NK-92 treated with Interleukin-12 subunit alpha and Interleukin-12 subunit beta, amount 100 ng/mL, for 24 hours (cell line): ENCODE measurements around the gene DACT2.
"Not testable (repeated sequence)": the region's sequence is repeated elsewhere in the genome, so short reads cannot be mapped to it uniquely, and the experiment has no call there.

ENCODE experiments used
- DNase-seq: peaks from one replicate; lab custom pipeline; 2025; lab: John Stamatoyannopoulos, UW

Gene DACT2, protein sequence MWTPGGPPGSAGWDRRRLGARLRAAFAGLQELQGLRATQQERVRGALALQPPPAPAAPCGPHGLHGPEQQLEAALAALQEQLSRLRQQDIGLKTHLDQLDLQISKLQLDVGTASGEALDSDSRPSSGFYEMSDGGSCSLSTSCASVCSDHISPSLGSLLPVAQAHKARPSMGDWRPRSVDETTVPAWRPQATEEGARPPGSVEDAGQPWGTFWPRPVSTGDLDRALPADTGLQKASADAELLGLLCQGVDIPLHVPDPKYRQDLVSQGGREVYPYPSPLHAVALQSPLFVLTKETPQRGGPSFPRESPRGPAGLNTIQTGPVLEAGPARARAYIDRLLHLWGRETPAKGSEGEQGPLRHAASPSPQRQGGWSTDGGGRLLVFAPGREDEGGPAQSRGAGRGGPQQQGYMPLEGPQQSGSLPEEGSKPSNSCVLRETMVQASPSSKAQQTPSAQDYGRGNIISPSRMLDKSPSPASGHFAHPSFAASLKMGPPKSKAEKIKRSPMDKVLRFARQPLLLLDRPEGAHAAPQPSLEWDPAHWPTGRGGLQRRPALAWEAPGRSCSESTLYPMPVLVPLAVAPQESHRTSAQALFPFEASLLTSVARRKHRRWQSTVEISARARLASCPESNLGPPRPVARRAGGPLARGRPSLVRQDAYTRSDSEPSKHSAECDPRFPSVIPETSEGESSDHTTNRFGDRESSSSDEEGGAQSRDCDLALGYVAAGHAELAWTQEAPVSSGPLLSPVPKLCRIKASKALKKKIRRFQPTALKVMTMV

DNA sequence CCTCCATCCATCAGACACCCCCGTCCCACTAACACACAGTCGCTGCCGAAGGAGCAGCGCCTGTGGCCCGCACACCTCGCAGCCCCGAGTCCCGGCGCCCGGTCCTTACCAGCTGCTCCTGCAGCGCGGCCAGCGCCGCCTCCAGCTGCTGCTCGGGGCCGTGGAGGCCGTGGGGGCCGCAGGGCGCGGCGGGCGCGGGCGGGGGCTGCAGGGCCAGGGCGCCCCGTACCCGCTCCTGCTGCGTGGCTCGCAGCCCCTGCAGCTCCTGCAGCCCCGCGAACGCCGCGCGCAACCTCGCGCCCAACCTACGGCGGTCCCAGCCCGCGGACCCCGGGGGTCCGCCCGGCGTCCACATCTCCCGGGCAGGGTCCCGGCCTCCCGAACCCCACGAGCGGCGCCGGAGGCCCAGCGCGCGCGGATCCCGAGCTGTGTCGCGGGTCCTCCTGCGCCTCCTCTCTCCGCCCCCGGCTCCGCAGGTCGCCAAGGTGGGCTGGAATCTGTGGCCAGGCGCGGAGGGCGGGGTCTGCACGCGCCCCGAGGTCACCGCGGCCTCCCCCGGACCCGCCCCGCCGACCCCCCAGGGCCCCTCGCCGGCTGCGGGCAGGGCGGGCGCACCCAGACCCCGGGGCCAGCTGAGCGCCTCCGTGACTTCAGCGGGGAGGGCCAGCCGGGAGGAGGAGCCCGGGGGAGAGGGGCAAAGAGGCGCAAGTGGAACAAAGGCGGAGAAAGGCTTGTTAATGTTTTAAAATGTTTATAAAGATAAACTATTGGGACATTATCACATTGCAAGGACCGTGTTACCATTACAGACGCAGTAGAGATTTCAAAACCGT, at the start of gene DACT2:
TSS of gene DACT2 (minus strand) at position 499 of the 833 bp plus-strand sequence. CDS start at position 355, 144 bp downstream.
- DNase-seq = no peak

DNA sequence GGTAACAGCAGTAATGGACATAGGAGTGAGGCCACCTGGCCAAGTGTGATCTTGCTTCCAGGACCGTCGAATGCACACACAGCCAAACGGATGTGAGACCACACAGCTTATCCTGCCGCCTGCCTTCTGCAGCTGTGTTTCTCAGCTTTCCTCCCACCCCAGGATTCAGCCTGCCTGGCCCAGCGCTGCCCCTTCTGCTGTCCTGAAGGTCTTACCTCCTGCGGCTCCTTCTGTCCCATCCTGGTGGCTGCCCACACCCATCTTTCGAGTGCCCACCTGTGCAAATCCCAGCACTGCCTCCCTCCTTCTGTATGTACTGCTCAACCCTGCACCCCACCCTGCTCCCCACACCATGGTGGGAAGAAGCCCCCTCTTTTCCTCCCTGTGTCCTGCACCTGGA, 49.4 kb upstream of the DACT2 start:
- no peak for DNase-seq

DNA sequence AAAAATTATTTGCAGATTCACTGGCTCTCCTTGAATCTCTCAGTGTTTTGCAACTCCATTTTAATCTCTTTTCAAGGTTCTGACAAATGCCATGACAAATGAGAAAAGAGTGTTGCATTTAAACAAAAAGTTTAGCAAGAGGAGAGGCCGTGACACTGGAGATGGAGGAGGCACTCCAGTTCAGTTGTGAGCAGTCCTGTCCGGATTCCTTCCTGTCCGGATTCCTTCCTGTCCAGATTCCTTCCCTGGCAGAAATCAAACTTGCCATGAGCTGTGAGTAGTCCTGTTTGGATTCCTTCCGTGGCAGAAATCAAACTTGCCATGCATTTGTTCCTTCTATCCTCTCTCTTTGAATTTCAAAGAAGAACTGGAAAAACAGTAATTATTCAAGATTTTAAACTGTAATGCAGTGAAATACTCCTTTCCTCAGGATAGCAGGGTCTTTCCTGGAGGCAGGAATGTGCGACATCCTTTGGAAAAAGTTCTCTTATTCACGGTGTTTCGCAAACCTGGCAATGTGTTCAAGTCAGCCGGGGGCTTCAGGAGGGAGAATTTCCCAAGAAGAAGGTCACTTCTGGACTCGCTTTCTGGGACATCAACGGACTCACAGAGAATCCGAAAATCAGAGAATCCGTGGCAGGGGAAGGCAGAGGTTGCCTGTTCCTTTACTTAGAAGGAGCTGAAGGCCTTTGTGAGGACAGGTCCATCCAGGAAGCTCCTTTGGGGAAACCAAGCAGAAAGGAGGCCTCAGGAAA, 48.7 kb upstream of the DACT2 start:
- DNase-seq = no peak

DNA sequence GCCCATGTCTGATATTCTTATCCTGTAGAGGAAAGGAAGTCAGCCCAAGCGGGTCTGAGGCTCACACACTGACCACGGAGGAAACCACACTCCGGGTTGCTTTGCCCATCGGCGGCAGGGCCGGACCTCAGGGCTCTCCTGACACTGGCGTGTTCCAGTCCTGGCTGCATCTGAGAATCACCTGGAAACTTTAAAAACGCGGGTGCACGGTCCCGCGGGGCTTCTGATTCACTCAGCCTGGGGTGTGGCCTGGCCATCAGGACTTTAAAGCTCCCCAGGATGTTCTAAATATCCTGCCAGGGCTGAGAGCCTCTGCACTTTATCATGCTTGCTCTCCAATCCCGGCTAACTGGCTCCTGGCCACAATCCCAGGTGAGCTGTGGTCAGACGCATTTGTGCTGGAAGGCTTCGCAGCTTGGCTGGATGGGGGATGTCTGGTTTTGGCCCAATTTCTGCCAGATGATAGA, 47.7 kb upstream of the DACT2 start:
- no peak for DNase-seq

DNA sequence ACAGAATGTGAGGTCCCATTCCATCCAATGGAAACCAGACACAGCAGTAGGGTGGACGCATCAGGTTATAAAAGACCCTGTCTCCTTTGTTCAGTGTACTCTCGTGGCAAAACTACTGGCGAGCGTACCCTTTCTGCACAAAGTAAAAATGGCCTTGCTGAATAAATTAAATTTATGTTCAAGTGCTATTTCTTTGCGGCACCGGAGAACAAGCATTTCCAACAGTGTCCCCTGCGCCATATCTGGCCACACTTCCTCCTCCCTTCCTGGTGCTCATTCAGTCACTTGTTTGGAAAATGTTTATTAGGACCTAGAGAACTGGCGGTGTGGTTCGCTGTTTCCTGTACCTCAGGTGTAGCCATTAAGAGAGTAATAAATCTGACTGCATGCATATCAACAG, 46.9 kb upstream of the DACT2 start:
- DNase-seq = no peak

DNA sequence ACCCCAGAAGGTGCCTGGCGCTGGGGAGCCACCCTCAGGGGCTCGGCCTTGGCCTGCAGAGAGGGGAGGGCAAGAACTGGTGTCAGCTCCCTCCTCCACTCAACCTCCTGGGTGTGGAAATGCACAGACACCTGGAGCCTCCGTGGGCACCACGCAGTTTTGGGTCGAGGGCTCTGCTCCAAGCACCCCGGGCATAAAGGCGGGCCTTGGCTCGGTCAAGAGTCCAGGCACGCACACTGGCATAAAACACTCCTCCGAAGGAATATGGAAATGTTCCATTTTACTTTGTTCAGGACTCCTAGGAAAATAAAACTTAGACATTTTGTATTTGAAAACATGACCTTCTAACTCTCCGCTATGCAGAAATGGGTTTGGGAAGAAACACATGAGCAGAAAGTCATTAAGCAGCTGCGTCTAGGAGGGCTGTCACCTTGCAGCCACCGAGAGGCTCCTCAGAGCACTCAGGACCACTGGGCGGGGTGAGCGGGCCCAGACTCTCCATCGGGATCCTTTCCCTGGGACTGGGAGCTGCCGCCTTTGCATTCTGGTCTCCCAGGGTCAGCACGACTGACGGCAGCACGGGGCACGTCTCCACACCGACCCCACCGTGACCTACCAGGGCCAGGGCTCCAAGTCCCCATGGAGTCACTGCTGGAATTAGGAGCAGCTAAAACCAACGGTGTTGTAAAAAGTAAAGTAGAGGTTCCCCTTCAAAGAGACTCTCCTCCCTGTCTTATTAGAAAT, 46.0 kb upstream of the DACT2 start:
- DNase-seq = no peak

DNA sequence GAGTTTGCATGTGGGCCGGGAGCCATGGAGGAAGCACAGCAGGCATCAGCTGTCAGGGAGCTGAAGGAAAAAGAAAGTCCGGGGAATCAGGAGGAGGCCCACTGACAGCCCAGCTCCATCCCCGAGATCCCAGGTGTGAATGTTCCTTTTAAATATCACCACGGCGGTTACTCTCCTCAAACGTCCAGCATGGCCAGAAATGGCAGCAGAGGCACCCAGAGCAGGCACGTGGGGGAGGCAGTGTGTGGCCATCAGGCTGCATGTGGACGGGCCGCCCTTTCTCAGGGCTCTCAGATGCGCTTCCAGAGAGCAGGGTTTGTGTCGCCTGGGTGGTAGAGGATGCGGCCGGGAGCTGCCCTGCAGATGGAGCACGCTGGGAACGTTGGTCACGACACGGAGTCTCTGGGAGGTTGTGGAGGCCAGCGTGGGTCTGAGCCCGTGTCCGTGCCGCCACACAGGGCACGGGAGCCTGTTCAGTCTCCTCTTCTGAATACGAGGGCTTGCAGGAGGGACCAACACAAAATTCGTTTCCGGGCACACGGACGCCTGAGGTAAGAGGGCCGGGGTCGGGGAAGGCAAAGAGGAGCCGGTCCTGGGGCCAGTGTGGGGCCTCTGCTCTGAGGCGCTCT, 45.3 kb upstream of the DACT2 start:
- DNase-seq = no peak

DNA sequence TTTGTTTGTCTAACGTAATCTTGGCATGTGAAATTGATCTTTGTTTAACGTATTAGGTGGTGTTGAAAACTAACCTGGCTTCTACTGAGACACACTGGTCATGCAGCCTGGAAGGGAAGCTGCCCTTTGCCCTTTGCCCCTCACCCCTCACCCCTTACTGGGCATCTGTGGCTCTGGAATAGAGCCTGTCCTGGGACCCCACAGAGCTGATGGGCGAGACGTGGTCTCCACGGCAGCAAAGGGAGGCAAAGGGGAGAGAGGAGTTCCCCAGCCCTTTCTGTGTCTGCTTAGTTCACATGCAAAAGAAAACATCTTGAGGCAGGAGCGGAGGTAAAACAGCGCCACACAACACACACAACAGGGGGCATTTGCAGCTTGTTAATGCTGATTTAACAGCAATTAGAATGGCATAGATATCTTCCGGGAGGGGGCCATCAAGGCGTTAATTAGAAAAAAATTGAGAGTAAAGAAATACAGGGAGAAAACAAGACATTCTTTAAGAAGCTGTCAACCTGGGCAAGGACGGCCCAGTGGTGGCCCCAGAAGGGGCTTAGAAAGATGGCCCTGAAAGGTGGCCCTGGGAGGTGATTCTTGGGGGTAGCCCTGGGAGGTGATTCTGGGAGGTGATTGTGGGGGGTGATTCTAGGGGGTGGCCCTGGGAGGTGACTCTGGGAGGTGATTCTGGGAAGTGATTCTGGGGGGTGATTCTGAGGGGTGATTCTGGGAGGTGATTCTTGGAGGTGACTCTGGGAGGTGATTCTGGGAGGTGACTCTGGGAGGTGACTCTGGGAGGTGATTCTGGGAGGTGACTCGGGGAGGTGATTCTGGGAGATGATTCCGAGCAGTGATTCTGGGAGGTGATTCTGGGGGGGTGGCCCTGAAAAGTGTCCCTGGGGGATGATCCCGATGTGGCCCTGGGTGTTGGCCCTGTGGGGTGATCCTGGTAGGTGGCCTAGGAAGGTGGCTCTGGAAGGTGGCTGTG, 44.5 kb upstream of the DACT2 start:
- DNase-seq = no peak

DNA sequence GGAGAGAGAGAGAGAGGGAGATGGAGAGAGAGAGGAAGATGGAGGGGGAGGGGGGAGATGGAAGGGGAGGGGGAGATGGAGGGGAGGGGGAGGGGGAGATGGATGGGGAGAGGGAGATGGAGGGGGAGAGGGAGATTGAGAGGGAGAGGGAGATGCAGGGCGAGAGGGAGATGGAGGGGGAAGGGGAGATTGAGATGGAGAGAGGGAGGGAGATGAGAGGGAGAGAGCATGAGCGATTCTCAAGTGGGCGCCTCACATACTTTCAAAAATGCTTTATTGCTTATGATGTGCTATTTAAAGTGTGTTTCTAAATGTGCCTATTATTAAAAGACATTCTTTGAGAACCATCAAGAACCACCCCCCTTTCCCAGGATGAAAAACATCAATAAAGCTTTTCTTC, 43.7 kb upstream of the DACT2 start:
- no peak for DNase-seq

DNA sequence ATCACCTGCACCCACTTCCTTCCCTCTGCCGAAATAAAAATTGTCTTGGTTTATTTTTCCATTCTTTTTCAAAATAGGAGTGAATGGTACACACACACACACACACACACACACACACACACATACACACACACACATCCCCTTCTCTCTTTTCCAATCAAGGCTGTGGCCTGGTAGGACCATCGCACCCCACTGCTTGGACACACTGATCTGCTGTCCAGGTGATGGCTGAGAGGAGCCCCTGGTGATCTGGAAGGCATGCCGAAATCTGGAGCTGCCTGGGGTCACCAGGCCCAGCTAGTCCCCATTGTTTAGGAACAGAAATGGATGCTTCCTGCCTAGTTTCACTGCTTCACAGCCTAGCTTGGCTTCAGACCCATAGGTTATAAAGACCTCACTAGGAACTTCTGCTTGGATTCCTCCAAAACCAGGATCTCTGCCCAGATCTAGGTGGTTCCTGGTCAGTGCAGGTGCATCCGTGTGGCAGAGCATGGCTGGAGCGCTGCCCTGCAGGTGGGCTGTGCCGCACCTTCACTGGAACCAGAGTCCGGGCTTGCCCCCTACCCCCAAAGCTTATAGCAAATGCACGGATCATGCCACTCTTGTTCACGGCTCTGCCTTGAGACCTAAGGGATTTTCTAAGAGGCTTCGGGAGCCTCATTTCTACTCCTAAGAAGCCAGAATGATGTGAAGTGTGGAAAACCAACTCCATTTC, 42.9 kb upstream of the DACT2 start:
- DNase-seq = no peak

DNA sequence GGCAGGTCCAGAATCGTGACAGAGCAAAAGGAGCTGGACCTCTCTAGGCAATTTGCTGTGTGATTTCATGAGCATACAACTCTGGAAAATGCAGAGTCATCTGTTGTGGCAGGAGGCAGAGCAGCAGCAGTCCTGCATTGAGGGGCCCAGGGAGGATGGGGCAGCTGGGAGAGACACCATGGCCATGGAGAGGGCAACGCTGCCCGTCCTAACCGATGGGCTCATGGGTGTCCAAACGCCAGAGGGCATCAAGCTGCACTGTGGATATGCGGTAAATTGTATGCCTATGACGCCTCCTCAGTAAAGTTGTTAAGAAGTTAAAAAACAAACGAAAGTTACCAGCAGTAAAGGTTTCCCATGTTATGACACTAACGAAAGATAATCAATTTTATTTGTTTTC, 42.2 kb upstream of the DACT2 start:
- no peak for DNase-seq

DNA sequence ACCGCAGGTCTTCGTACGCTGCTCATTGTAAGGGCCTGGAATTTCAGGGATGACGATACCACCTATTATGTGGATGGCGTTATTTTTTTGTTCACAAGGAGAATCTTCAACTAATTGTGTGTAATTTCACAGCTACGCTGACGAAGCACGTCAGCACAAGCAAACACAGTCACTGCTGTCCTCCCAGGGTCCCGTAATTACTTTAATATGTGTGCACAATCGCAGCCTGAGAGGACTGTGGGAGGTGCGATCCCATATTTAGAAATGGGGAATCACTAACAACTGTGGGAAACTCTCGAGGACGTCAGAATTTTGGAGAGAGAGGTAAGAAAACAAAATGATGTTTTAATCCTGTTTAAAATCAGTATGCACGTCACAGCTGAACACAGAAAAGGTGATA, 40.2 kb upstream of the DACT2 start:
- no peak for DNase-seq

DNA sequence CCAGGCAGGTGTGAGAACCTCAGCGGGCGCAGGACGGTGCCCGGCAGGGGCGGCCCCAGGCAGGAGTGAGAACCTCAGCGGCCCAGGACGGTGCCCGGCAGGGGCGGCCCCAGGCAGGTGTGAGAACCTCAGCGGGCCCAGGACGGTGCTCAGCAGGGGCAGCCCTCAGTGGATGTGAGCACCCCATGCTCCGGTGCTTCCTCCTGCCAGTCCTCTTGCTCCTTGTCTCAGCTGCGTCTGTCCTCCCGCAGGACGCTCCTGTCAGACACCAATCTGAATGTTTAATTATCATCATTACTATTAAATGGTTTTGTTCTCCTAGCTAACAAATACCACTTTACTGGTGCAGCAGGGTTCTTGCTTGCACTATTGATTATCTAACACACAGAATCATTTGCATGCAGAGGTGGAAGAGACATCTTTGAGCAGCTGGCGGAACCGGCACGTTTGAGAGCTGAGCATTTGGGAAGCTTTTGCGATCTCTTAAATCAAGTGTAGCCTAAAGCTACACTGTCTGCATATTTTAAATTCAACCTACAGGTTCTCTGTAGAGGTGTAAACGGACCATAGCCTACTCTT, 39.4 kb upstream of the DACT2 start:
- DNase-seq = no peak

DNA sequence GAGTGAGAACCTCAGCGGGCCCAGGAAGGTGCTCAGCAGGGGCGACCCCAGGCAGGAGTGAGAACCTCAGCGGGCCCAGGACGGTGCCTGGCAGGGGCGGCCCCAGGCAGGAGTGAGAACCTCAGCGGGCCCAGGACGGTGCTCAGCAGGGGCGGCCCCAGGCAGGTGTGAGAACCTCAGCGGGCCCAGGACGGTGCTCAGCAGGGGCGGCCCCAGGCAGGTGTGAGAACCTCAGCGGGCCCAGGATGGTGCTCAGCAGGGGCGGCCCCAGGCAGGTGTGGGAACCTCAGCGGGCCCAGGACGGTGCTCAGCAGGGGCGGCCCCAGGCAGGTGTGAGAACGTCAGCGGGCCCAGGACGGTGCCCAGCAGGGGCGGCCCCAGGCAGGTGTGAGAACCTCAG, 37.3 kb upstream of the DACT2 start:
- not testable (repeated sequence) for DNase-seq

DNA sequence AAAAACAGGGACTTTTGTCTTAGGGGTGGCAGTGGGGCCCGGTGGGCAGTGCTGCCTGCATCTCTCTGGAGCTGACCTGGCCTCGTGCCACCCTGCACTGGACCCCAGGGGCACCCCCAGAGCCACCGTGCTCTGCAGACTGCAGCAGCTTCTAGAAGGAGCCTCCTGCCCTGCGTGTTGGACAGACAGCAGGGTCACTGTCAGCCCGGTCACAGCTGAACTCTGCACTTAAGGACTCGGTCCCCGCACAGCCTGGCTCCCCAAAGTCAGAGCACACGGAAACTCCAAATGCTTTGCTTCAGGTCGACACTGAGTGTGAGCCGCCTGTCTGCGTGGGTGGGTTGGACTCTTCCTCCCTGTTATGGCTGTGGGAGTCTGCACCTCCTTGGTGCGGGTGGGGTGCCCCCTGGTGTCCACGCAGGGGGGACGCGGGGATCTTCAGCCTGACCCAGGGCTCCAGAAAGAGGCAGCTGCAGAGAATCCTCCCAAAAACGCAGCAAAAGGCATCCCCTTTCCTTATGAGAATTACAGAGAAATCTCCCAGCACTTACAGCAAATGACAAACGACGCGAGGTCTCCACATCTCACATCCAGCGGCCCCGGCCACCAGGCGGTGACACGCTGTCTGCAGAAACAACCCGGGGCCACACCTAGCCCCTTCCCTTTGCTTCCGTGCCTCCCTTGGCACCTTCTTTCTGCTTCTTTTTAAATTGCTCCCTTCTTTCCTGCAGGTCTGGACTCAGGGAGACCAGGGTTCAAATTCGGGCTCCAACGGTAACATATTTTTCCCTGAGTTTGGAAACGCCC, 36.3 kb upstream of the DACT2 start:
- DNase-seq = no peak

DNA sequence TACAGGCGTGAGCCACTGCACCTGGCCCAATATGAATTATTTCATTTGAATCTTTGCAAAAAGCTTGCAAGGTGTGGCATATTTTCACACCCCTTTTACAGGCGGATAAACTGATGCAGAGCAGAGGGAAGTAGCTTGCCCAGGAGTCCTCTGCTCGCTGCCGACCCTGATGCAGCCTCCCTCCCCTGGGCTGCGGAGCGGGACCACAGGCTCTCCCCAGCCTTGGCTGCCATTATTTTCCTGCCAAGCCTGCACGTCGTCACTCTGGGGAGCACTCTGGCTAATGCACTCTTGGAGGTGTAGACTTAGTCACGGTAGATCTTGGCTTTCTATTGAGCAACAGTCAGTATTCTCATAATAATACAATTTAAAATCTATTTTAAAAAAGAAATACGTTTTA, 34.8 kb upstream of the DACT2 start:
- no peak for DNase-seq

DNA sequence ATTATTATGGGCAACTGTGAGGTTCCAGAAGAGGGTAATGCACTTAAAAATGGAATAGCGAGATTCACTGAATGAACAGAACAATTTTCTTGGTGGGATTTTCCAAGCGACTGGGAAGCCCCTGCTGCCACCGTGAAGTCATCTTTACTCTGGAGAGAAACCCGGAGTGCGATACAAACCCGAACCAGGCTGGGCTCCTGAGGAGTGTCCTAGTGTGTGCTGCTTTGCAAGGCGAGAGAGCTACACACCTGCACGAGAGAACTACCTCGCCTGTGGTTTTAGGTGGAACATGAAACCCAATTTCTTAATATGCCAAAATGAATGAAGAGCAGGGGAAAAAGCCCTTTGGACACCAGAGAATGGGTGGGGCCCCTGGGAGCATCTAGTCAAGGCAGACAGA, 33.5 kb upstream of the DACT2 start:
- DNase-seq = no peak
